Epithelial cell of proximal tubule (primary cell): ENCODE measurements around the gene C9orf43. TPM values are rescaled to one million over a fixed set of nuclear protein-coding genes. Genes with fewer than 3 reads are reported as not detected.

Experiments
- DNase-seq: peaks from one replicate; pipeline ENCODE4 v3.0.0-alpha.2; 2011; ENCODE audit warnings: low read depth
- H3K4me3 ChIP-seq: 2 replicates; pipeline ENCODE4 v1.5.1; 2011; ENCODE audit warnings: low read depth, mild to moderate bottlenecking, low read length
- total RNA-seq: library from RNA; depleted of rRNA; stranded (reverse); fragments of >200 nt; gene quantifications from 2 replicates; pipeline ENCODE4 v1.2.3, GENCODE V29; 2015
- TF ChIP-seq, protein P1 (sequence below): conservative IDR thresholded peaks from 2 replicates; pipeline ENCODE4 v1.5.1; 2012; ENCODE audit warnings: low read depth, mild to moderate bottlenecking, low read length

The C9orf43 gene
- total RNA-seq, 1 donor from 2014 or later, result not detected

GRCh38 chr9:113421726-113422125 lies 11.2 kb downstream of the C9orf43 start:
- DNase-seq, result no peak
- H3K4me3 ChIP-seq, result no peak overlapping the region
- TF ChIP-seq, protein P1, sequence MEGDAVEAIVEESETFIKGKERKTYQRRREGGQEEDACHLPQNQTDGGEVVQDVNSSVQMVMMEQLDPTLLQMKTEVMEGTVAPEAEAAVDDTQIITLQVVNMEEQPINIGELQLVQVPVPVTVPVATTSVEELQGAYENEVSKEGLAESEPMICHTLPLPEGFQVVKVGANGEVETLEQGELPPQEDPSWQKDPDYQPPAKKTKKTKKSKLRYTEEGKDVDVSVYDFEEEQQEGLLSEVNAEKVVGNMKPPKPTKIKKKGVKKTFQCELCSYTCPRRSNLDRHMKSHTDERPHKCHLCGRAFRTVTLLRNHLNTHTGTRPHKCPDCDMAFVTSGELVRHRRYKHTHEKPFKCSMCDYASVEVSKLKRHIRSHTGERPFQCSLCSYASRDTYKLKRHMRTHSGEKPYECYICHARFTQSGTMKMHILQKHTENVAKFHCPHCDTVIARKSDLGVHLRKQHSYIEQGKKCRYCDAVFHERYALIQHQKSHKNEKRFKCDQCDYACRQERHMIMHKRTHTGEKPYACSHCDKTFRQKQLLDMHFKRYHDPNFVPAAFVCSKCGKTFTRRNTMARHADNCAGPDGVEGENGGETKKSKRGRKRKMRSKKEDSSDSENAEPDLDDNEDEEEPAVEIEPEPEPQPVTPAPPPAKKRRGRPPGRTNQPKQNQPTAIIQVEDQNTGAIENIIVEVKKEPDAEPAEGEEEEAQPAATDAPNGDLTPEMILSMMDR, result no peak

DNA sequence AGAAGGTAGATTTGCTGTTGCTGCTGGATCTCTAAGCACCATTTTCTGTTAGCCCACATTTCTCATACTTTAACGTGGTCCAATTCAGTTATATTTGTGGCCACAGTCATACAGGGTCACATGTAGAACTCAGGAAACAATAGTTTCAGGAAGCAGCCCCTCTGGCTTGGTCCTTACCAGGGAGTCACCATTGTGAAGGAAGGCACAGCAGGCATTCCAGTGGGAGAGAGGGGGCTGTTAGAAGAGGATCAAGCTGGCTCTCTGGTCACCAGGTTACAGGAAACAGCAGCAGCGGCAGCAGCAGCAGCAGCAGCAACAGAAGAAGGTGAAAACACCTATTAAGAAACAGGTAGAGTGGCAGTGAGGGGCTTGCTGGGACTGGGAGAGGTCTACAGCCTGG lies 14.5 kb downstream of the C9orf43 start:
- H3K4me3 ChIP-seq, result no peak overlapping the region
- TF ChIP-seq, protein P1, result no peak
- DNase-seq, result no peak

DNA sequence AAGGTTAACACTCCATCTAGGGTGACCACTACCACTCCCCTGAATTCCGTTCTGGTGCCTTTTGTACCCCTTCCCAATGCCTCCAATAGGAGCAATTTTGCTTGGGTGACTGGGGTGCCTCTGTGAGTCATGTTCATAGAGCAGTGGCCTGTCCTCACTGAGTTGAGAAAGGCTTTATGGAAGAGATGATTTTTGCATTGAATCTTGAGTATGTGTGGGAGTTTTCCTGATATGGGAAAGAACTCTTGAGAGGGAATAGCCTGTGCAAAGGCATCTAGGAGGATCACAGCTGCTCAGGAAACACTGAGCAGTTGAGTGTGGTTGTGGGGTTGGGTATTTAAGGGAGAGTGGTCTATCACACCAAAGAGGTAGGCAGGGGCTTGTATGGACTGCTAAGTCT lies 16.2 kb downstream of the C9orf43 start:
- no peak for DNase-seq
- TF ChIP-seq, protein P1, result no peak
- H3K4me3 ChIP-seq, result no peak overlapping the region

GRCh38 chr9:113427629-113428028 lies 17.1 kb downstream of the C9orf43 start:
- TF ChIP-seq, protein P1, result no peak
- H3K4me3 ChIP-seq, result no peak overlapping the region
- DNase-seq, result peak; percentile 3

DNA sequence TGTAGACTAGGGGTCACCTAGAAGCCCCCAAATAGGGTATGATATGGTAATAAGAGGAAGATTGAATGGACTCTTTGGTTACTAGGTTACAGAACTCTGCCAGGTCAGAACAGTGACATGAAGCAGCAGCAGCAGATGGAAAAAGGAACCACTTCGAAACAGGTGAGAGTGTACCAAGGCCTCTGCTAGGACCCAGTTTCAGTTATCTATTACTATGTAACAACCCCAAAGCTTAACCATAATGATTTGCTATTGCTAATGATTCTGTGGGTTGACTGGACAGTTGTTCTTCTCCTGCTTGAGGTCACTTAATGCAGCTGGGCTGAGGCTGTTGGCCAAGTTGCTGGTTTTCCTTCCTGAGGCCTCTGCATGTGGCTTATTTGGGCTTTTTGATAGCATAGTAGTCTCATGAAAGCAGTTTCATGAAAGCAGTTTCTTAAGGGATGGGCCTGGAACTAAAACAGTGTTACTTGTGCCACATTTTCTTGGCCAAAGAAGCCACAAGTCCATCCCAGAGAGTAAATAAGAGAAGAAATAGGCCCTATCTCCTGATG lies 17.6 kb downstream of the C9orf43 start:
- TF ChIP-seq, protein P1, result no peak
- no peak overlapping the region for H3K4me3 ChIP-seq
- DNase-seq, result no peak

- TF ChIP-seq, protein P1, result no peak
- DNase-seq, result no peak
Observed at GRCh38 chr9:113431191-113431590, 20.6 kb downstream of the C9orf43 start.

More at GRCh38 chr9:113431191-113431590, 20.6 kb downstream of the C9orf43 start:
- H3K4me3 ChIP-seq, result no peak overlapping the region
